SHP77 (cell line): ENCODE results near the gene CDH1.
"Not testable (repeated sequence)": the region's sequence is repeated elsewhere in the genome, so short reads cannot be mapped to it uniquely, and the experiment has no call there.

ENCODE experiments used
- DNase-seq, 2 experiments: peaks; one replicate each; lab custom pipeline; 2025; lab: John Stamatoyannopoulos, UW

The CDH1 gene

GRCh38 chr16:68762996-68763756 is 26.1 kb downstream of the CDH1 start:
- DNase-seq, result no peak

GRCh38 chr16:68764862-68765261 is 27.8 kb downstream of the CDH1 start:
- DNase-seq, result no peak

GRCh38 chr16:68767581-68767980 is 30.5 kb downstream of the CDH1 start:
- no peak for DNase-seq

GRCh38 chr16:68768175-68768574 is 31.1 kb downstream of the CDH1 start:
- DNase-seq, result no peak

- DNase-seq, result no peak
Observed at GRCh38 chr16:68768771-68769170, 31.7 kb downstream of the CDH1 start.

GRCh38 chr16:68770671-68771070 is 33.6 kb downstream of the CDH1 start:
- no peak for DNase-seq

GRCh38 chr16:68772030-68772681 is 35.1 kb downstream of the CDH1 start:
- no peak for DNase-seq

GRCh38 chr16:68772871-68773270 is 35.8 kb downstream of the CDH1 start:
- no peak for DNase-seq

- DNase-seq, result no peak
Observed at GRCh38 chr16:68774982-68775634, 38.0 kb downstream of the CDH1 start.

- DNase-seq, result no peak
Observed at GRCh38 chr16:68776821-68777485, 39.9 kb downstream of the CDH1 start.

GRCh38 chr16:68778551-68779231 is 41.6 kb downstream of the CDH1 start:
- DNase-seq, result no peak

GRCh38 chr16:68779891-68780290 is 42.8 kb downstream of the CDH1 start:
- peak in 1 of 2 experiments; percentile 45 for DNase-seq

GRCh38 chr16:68781784-68782183 is 44.7 kb downstream of the CDH1 start:
- no peak for DNase-seq

- no peak for DNase-seq
Observed at GRCh38 chr16:68782198-68783174, 45.4 kb downstream of the CDH1 start.

- no peak for DNase-seq
Observed at GRCh38 chr16:68784226-68784625, 47.1 kb downstream of the CDH1 start.

GRCh38 chr16:68784721-68785120 is 47.6 kb downstream of the CDH1 start:
- DNase-seq, result no peak

GRCh38 chr16:68785715-68786114 is 48.6 kb downstream of the CDH1 start:
- DNase-seq, result no peak

GRCh38 chr16:68786685-68787418 is 49.8 kb downstream of the CDH1 start:
- DNase-seq, result peak; percentile 6 to 62

GRCh38 chr16:68787419-68787807 is 50.3 kb downstream of the CDH1 start:
- DNase-seq, result not testable (repeated sequence)

GRCh38 chr16:68790130-68790761 is 53.2 kb downstream of the CDH1 start:
- DNase-seq, result no peak
